ENCODE results near the gene C11orf16.
"Not testable (repeated sequence)": the region's sequence is repeated elsewhere in the genome, so short reads cannot be mapped to it uniquely, and the experiment has no call there.

Gene C11orf16

GRCh38 chr11:8937159-8937558 lies 4.4 kb upstream of the C11orf16 start:
- no peak for FAIRE-seq

GRCh38 chr11:8935789-8936188 lies 3.0 kb upstream of the C11orf16 start:
- not testable (repeated sequence) for FAIRE-seq; DNase-seq (ENCODE audit: low spot score)

More at GRCh38 chr11:8937159-8937558, 4.4 kb upstream of the C11orf16 start:
- no peak for DNase-seq (ENCODE audit: low spot score)

- DNase-seq (ENCODE audit: low spot score) (peak; percentile 41), FAIRE-seq (no peak)
These were observed 2.2 kb upstream of the C11orf16 start for GRCh38 chr11:8934742-8935488.

GRCh38 chr11:8933931-8934330 lies 1.2 kb upstream of the C11orf16 start:
- DNase-seq (ENCODE audit: low spot score) = no peak
- no peak for FAIRE-seq

- DNase-seq (ENCODE audit: low spot score) = no peak
- FAIRE-seq = no peak
These were observed 2.1 kb downstream of the C11orf16 start for GRCh38 chr11:8930456-8931175.

- no peak for DNase-seq (ENCODE audit: low spot score)
- FAIRE-seq = no peak
These were observed 3.6 kb downstream of the C11orf16 start for GRCh38 chr11:8928981-8929615.

GRCh38 chr11:8928205-8928604 lies 4.5 kb downstream of the C11orf16 start:
- FAIRE-seq = no peak

GRCh38 chr11:8927233-8927632 lies 5.5 kb downstream of the C11orf16 start:
- DNase-seq (ENCODE audit: low spot score) (no peak), FAIRE-seq (no peak)

More at GRCh38 chr11:8928205-8928604, 4.5 kb downstream of the C11orf16 start:
- DNase-seq (ENCODE audit: low spot score) = no peak

- FAIRE-seq (no peak), DNase-seq (ENCODE audit: low spot score) (no peak)
These were observed 6.5 kb downstream of the C11orf16 start for GRCh38 chr11:8926236-8926635.

GRCh38 chr11:8925711-8926110 lies 7.0 kb downstream of the C11orf16 start:
- DNase-seq (ENCODE audit: low spot score) (no peak), FAIRE-seq (no peak)

GRCh38 chr11:8922691-8923090 lies 10.1 kb downstream of the C11orf16 start:
- FAIRE-seq (no peak), DNase-seq (ENCODE audit: low spot score) (no peak)

GRCh38 chr11:8917157-8917825 lies 15.5 kb downstream of the C11orf16 start:
- DNase-seq (ENCODE audit: low spot score) (peak; percentile 62), FAIRE-seq (peak; percentile 83)

- no peak for DNase-seq (ENCODE audit: low spot score)
- no peak for FAIRE-seq
These were observed 18.1 kb downstream of the C11orf16 start for GRCh38 chr11:8914661-8915018.

- FAIRE-seq = no peak
These were observed 18.6 kb downstream of the C11orf16 start for GRCh38 chr11:8913961-8914660.

GRCh38 chr11:8911029-8911823 lies 21.5 kb downstream of the C11orf16 start, which contains the start of gene AKIP1:
TSS of gene AKIP1 (plus strand) at chr11:8911189. CDS start at chr11:8911450, 261 bp downstream.
- no peak for FAIRE-seq
- peak; percentile 86 for DNase-seq (ENCODE audit: low spot score)

More at GRCh38 chr11:8913961-8914660, 18.6 kb downstream of the C11orf16 start:
- no peak for DNase-seq (ENCODE audit: low spot score)

GRCh38 chr11:8910649-8911026 lies 22.1 kb downstream of the C11orf16 start:
- FAIRE-seq = no peak
- DNase-seq (ENCODE audit: low spot score) = no peak

- FAIRE-seq (no peak), DNase-seq (ENCODE audit: low spot score) (no peak)
These were observed 24.6 kb downstream of the C11orf16 start for GRCh38 chr11:8908099-8908498.

GRCh38 chr11:8907116-8907515 lies 25.6 kb downstream of the C11orf16 start:
- no peak for FAIRE-seq
- no peak for DNase-seq (ENCODE audit: low spot score)

- no peak for DNase-seq (ENCODE audit: low spot score)
- no peak for FAIRE-seq
These were observed 27.1 kb downstream of the C11orf16 start for GRCh38 chr11:8905528-8906165.

All from RCC 7860 (cell line).